Glomerular visceral epithelial cell (primary cell): ENCODE data around the gene GLT1D1.
"Not testable (repeated sequence)": the region's sequence is repeated elsewhere in the genome, so short reads cannot be mapped to it uniquely, and the experiment has no call there.

Experiments used
- DNase-seq: peaks from one replicate; pipeline ENCODE4 v3.0.0-alpha.2; 2016; ENCODE audit errors: extremely low spot score

Gene GLT1D1

GRCh38 chr12:128852885-128853599 is at the start of gene GLT1D1:
Gene GLT1D1, plus strand, starts transcription at chr12:128853478. Its CDS starts 104 bp downstream, at chr12:128853582.
- DNase-seq: no peak

DNA sequence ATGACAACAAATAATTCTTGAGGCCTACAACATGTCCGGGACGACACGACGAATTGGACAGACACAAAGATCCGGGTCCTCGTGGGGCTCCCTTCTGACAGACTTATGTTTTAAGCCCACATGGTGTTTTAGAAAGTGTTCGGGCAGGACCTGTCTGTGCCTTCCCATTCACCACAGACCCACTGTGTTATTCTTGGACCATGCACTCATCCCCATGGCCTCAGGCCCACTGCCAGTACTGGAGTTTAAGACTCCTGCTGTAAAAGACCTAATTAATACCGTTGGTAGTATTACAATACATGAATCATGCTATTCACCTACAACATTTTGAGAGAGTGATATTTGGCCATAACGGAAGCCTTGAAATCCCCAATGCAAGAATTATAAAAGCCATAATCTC is 49.5 kb upstream of the GLT1D1 start:
- no peak for DNase-seq

- DNase-seq: no peak
Observed at GRCh38 chr12:128804762-128805161, 48.5 kb upstream of the GLT1D1 start.

DNA sequence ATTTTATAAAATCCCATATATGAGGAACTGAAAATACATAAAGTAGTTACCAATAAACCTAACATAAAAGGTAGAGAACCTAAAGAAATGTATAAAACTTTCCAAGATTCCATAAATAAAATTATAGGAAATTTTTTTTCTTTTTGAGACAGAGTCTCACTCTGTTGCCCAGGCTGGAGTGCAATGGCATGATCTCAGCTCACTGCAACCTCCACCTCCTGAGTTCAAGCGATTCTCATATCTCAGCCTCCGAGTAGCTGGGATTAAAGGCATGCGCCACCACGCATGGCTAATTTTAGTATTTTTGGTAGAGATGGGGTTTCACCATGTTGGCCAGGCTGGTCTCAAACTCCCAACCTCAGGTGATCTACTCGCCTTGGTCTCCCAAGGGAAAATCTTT is 47.9 kb upstream of the GLT1D1 start:
- not testable (repeated sequence) for DNase-seq

DNA sequence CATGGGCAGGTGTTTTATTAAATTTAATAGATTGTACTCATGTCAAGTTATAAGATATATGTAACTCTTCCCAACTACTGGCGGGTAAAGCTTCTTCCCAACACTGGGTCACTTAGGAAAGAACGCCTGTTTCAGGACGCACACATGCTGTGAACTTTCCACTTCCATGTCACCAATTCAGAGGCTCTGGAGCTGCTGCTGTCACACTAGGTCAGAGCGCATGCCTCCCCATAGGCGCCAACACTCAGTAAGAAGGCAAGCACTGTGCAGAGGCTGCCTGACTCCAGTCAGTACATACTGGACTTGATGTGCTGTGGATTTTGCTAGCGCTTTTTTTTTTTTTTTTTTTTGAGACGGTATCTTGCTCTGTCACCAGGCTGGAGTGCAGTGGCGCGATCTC is 46.7 kb upstream of the GLT1D1 start:
- DNase-seq: no peak

GRCh38 chr12:128807161-128807724 is 46.0 kb upstream of the GLT1D1 start:
- no peak for DNase-seq

DNA sequence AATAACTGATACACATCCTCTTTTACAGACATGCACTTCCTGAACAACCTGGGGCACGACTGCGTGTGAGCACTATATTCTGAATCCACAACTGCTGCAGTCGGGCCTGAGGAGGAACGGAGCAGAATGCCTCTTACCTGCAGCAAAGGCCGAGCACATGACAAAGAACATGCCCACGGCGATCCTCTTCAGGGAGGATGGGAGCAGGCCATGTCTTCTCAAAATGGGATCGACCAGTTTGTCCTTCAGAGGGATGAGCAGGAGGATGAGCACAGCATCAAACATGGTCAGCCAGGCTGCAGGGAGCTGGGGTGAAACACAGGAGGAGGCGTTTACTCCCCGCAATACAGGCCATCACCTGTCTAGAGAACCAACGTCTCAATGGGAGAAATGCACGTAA is 44.6 kb upstream of the GLT1D1 start:
- no peak for DNase-seq

DNA sequence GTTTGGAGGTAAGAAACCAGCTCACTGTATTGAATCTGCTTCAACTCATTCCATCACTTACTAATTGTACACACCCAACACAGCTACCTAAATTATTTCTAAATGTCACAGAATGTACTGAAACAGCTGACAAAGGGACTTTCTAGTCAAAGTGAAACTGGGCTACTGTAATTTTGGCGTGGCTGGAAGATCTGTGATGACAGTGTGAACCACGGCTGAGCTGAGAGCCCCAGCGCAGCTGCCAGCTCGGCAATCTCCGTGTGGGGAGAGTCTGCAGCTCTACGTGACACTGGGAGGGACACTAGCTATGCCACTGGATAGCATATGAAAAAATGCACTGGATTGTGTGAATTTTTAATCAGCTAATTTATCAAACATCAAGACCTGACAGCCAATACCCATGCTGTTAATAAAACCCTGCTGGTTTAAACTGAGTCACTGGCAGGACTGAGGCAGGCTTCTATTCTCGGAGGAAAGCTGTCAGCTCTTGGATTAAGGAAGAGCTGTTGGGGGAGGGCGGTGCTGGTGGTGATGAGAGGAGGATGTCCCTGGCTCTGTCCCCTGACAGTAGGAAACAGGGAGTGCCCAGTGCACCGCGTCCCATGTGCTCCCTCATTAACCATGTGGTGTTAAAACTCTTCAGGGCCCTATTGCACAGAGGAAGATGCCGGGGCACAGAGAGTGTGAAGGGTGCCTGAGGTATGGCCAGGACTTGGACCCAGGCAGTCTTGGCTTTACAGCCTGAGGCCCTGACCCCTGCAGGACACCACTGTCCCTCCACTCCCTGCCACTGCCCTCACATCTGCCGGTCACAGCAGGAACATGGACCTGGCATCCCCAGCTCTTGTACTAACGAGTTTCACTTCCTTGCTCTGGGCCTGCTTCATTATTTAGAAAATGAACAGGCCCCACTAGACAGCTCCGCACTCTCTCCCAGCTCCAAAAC is 42.8 kb upstream of the GLT1D1 start:
- DNase-seq: no peak

DNA sequence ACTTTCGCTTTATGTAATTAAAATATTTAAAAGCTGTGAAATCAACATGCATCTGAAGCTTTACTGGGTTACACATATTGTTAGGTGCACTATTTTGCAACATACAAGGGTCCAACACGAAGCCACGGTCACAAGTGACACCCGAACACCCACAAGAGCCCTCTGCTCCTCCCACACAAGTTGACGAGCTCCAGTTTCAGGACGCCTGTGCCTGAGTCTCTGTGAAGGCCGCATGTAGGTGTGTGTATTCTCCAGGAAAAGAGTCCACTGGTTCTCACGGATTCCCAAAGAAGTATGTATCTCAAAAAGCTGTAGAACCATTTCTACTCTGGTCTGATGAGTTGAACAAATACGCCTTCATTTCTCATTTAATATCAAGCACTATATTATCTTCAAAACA is 41.5 kb upstream of the GLT1D1 start:
- no peak for DNase-seq

- no peak for DNase-seq
Observed at GRCh38 chr12:128813392-128813791, 39.9 kb upstream of the GLT1D1 start.

GRCh38 chr12:128813883-128814282 is 39.4 kb upstream of the GLT1D1 start:
- DNase-seq: peak; percentile 19

GRCh38 chr12:128814411-128815261 is 38.6 kb upstream of the GLT1D1 start:
- DNase-seq: no peak

- DNase-seq: no peak
Observed at GRCh38 chr12:128815779-128816642, 37.3 kb upstream of the GLT1D1 start.

- DNase-seq: no peak
Observed at GRCh38 chr12:128816643-128816920, 36.7 kb upstream of the GLT1D1 start.

DNA sequence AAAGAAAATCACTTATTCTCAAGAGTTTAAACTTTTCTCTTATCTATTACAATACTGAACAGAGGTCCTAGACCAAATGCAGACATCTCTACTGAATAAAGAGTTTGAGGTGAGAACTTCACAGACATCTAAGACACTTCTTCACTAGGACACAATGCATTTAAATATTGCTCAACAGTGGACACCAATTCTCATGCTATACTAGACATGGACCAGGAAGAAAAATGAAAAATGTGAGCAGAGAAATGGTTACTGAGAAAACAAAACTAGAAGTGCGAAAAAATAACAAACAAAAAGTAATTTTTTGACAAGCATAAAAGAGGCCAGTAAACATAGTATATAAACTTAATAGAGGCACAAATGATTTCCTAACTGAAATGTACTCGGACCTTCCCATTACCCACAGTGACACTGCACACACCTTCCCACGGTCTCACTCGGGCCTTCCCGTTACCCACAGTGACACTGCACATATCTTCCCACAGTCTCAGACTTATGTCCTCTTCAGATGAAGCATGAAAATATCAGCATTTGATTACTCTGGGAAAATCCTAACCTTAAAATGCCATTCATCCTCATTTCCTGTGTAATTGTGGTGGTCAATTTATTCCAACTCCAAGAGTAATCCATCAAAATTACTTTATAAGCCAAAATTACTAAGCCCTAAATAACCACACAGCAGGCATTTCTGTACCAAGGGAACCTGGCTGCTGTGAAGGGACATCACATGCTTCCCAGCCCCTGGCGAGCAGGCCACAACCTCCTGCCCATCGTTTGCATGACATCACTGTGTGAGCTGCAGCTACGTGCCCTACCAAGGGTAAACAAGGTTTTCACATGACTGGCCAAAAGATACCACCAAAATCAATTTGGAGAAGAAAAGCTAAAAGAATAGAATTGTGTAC is 35.9 kb upstream of the GLT1D1 start:
- peak; percentile 79 for DNase-seq

GRCh38 chr12:128818065-128819022 is 34.9 kb upstream of the GLT1D1 start:
- DNase-seq: peak; percentile 53

DNA sequence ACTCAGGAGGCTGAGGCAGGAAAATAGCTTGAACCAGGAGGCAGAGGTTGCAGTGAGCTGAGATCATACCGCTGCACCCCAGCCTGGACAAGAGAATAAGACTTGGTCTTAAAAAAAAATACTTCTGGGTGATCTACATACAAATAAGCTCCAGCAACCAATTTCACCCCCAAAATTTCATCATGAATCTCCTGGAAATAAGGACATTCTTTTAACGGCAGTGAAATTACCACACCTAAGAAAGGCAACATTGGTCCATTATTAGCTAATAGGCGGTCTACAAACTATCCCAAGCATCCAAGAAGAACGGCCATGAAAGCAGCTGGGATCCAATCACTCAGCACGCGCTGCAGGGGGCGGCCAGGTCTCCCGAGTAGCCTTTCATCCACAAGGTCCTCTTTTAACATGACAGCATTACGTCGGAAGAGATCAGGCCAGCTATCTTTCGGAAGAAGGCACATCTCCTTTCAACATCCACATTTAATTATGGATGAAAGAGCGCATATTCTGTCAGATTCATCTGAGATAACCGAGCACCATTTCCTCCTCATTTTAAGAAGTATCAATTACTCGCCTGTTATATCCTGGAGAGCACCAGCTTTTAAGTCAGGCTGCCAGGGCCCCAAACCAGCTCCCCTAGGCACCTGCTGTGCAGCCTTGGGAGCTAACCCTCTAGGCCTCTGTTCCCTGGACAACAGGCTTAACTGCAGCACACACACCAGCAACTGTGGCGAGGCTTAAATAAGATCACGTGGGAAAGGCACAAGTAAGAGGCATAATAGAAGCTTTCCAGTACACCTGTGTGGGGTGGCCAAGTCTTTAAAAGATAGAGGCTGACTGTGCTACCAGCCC is 33.8 kb upstream of the GLT1D1 start:
- no peak for DNase-seq

DNA sequence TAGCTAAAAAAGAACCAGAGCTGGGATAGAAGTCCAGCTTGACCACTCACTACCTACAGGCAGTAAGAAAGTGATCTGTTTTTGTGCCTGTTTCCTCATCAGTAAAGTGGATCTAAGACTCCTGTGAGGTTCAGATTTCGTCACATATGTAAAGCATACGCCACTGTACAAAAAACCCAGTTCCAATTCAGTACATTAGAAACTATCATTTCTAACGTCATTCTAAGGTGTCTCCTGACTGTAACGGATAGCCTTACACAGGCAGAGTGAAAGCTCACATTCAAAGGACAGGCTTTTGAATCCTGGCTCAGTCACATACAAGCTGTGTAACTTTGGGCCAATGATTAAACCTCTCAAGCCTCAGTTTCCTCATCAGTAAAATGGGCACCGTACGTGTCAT is 33.0 kb upstream of the GLT1D1 start:
- DNase-seq: no peak
